ENCODE measurements around the gene DPYSL4.

GRCh38 chr10:132229096-132229495 is 42.3 kb downstream of the DPYSL4 start:
- TF ChIP-seq CTCF (IDR thresholded peaks at IDR 0.05) (no peak), POLR2AphosphoS5 (IDR thresholded peaks at IDR 0.05) (no peak)

Data from upper lobe of left lung (tissue), 4 donors.